ENCODE measurements around the gene KHDRBS2.

Gene KHDRBS2

DNA sequence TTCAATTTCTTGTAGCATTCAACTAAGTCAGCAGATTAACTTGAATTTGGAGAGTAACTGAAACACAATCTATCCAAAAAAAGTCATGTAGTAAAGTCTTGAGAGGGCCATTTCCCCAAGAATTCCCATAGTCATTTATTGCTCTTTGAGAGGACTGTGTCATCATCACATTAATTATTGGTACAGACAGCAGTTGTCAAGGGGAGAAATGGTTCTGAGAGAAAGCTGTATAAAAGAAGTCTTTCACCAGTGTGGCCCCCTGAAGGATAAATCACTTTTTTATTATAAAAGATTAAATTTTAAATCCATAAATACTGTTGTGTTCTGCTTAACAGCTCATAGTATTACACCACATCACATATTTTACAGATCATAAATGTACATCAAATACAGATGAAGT is 111.5 kb downstream of the KHDRBS2 start:
- no peak for DNase-seq

GRCh38 chr6:62167736-62168135 is 118.3 kb downstream of the KHDRBS2 start:
- no peak for DNase-seq

DNA sequence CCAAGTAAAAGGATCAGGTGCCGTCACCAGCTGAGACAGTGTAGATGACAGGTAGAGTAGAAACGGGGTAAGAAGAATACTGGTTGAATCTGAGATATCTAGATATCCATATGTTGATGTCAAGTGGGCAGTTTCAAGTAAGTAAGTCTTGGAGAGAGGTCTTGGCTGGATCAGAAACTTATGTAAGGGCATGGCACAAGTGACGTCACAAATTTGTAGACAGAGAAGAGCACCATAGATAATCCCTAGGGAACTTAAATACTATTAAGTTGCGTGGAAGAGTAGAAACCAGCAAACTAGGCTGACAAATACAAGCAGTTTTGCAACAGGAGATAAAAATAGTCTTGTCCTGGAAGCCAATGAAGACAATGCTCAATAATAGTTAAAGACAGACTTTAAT is 123.2 kb downstream of the KHDRBS2 start:
- no peak for DNase-seq

GRCh38 chr6:62152796-62153195 is 133.2 kb downstream of the KHDRBS2 start:
- no peak for DNase-seq

DNA sequence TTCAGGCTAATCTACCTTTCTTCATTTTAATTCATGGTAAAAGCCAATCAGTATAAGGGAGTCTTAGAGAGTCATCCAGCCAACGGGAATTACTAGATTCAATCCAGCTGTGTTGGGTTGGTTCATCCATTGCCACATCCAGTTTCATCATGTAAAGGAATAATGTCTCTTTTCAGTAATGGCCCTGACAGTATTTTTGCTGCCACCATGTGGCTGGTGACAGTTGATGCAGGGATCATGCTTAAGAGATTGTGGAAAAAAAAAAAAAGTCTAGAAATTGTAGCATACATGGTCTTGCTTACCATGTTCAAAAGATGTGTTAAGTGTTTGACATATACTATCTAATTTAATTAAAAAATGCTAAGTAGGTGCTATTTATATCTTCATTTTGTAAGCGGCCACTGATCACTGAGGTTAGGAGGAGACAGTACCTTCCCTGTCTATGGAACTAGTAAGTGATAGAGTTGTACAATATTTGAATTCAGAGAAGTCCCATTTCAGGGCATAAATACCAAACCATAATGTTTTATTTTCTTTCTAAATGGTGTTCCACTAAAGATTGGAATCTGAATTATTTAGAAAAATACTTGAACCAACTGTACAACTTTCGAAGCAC is 135.9 kb downstream of the KHDRBS2 start:
- no peak for DNase-seq

- DNase-seq, result no peak
Measured at GRCh38 chr6:62146954-62147853, 138.8 kb downstream of the KHDRBS2 start.

- no peak for DNase-seq
Measured at GRCh38 chr6:62129127-62129526, 156.9 kb downstream of the KHDRBS2 start.

- DNase-seq, result no peak
Measured at GRCh38 chr6:62119401-62119800, 166.6 kb downstream of the KHDRBS2 start.

GRCh38 chr6:62103186-62103859 is 182.7 kb downstream of the KHDRBS2 start:
- no peak for DNase-seq

GRCh38 chr6:62102387-62102786 is 183.6 kb downstream of the KHDRBS2 start:
- no peak for DNase-seq

GRCh38 chr6:62090442-62091229 is 195.4 kb downstream of the KHDRBS2 start:
- DNase-seq, result no peak

DNA sequence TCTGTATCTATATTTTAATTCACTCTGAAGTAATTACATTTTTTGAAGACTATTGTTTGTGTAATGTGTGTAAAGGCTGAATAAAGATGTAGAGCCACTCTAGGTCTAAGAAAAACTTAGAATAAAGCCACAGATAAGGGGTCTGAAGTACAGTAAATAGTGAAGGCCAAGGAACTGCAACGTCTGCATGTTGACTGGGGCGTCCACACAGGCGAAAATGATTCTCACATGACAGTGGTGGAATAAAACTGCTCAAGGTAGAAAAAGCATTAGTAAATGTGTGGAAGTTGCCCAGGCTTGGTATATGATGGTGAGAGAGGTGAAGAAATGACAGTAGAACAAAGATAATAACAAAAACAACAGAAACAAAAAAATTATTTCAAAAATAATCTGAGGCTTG is 196.2 kb downstream of the KHDRBS2 start:
- DNase-seq, result no peak

DNA sequence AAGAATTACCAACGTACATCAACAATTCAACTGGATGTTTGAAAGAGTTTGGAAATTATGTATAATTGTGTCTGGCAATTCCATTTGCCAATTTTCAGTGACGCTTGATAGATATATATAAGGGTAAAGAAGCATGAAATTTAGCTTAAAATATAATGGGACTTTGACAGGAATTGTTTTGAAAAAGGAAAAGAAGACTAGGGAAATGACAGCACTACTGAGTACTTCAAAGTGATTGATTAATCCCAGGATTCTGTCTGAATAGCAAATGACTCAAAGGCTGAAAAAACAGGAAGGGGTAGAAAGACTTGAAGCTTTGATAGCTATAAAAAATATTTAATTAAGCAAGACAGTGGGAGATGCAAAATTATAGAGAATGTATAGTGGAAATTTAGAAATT is 200.0 kb downstream of the KHDRBS2 start:
- DNase-seq, result no peak

GRCh38 chr6:62075869-62076268 is 210.2 kb downstream of the KHDRBS2 start:
- no peak for DNase-seq

- DNase-seq, result no peak
Measured at GRCh38 chr6:62059901-62060300, 226.1 kb downstream of the KHDRBS2 start.

DNA sequence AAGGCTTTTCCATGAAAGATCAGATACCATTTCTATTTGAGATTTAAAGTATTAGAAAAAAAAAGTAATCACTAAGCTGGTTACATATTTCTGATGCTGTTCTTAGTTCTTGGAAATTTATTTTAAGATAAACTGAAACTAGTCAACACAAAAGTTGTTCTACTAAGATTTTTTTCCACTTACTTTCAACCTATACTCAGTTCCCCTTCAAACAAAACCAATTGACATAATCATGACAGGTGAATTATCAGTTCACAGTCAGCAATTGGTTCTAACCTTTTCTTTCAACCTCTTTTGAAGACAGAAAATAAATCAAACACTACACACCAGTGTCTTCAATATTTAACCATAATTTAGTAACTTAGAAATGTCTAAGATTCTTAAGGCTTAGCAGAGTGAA is 228.7 kb downstream of the KHDRBS2 start:
- no peak for DNase-seq

DNA sequence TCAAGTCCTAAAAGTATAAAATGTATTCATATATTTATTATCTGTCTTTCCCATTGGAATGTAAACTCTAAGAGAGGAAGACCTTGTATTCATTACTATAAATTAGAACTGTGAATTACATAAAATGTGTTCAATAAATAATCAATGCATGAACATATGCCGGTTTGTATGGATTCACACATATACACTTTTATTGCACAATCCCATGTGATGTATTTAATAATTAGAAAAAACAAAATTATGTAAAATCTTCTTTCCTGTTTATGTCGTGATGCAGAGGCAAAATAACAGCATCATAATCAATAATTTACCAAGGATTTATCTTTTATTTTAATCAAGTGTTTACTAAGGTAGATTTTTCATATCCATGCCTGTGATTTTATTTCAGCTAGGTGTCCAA is 240.5 kb downstream of the KHDRBS2 start:
- DNase-seq, result no peak

GRCh38 chr6:62043084-62043483 is 242.9 kb downstream of the KHDRBS2 start:
- DNase-seq, result no peak

DNA sequence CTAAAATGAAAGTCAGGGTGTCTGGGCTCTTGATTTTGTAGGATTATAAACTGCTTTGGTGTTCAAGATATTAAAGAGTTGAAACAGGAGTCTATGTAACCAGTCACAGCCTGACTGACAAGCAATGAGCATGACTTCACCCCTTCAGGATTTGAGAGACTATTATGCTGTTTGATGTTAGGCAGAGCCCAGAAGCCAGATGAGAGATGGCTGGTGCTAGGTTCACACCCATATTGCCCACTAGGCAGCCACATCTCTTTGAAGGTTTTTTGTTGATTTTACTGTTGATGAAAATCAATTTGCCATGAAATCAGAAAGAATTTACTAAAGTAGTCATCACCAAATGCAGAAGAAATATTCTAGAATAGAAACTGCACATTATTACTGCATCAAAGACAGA is 243.6 kb downstream of the KHDRBS2 start:
- no peak for DNase-seq

- DNase-seq, result no peak
Measured at GRCh38 chr6:62039605-62040004, 246.4 kb downstream of the KHDRBS2 start.

DNA sequence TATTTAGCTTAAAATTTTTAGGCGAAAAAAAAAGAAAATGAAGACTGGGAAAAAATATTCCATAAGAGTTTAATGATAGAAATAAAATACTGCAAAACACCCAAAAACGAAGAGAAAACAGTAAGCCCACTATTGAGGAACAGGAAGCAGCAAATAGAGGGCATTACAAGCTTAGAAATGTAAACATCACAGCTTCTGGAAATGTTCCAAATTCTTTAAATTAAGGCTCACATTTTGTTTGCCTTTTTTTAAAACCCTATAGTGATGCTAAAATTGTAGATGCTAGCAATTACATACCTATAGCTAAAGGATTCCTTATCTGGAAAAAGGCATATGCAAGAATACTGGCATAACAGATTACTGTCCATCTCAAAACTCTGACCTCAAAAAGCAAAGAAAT is 248.6 kb downstream of the KHDRBS2 start:
- no peak for DNase-seq

GRCh38 chr6:62035952-62036351 is 250.1 kb downstream of the KHDRBS2 start:
- no peak for DNase-seq

- DNase-seq, result no peak
Measured at GRCh38 chr6:62013719-62014118, 272.3 kb downstream of the KHDRBS2 start.
